A673 (cell line): ENCODE data around the gene PGLYRP3. TPM values are rescaled to one million over a fixed set of nuclear protein-coding genes. Genes with fewer than 3 reads are reported as not detected.

Source experiments
- Bru-seq: library from RNA; stranded (reverse); fragments of 400-500 nt; gene quantifications from one replicate; lab custom pipeline; 2021; lab: Mats Ljungman, UMichigan
- BruChase-seq, 2 experiments: library from RNA; stranded (reverse); fragments of 400-500 nt; gene quantifications; one replicate each; lab custom pipeline; 2021; lab: Mats Ljungman, UMichigan
- BruUV-seq: library from RNA; stranded (reverse); fragments of 400-500 nt; replicated peaks from 2 replicates; lab custom pipeline; 2021; lab: Mats Ljungman, UMichigan
- CTCF ChIA-PET: fragments of 300-600 bp; sonication (Branson Sonifier 250); formaldehyde crosslinking; loops from one replicate; lab custom pipeline; 2022; ENCODE audit warnings: antibody characterized with exemption; lab: Charles Lee
- POLR2A ChIA-PET: fragments of 300-600 bp; sonication (Branson Sonifier 250); formaldehyde crosslinking; loops from one replicate; lab custom pipeline; 2022; ENCODE audit warnings: antibody characterized with exemption; ENCODE audit not compliant: low non-redundant PET; lab: Charles Lee
- DNase-seq: peaks from one replicate; pipeline ENCODE4 v3.0.0-alpha.2; 2015; ENCODE audit warnings: low spot score
- H3K27ac ChIP-seq: fragments of 200-600 bp; sonication (generic); 2 replicates; pipeline ENCODE4 v1.5.1; 2016; ENCODE audit warnings: mixed run types, low read depth, mild to moderate bottlenecking, mixed read lengths, antibody characterized with exemption, low read length; ENCODE audit not compliant: poor library complexity, severe bottlenecking
- H3K27me3 ChIP-seq: fragments of 200-600 bp; sonication (generic); replicated peaks from 2 replicates; pipeline ENCODE4 v1.6.1; 2017; ENCODE audit warnings: mixed run types, low read depth, mild to moderate bottlenecking, mixed read lengths, antibody characterized with exemption, low read length; ENCODE audit not compliant: insufficient read depth, poor library complexity
- H3K36me3 ChIP-seq: fragments of 200-600 bp; sonication (generic); 2 replicates; pipeline ENCODE4 v1.6.1; 2016; ENCODE audit warnings: mixed run types, mild to moderate bottlenecking, mixed read lengths, antibody characterized with exemption, low read length; ENCODE audit not compliant: insufficient read depth, poor library complexity, severe bottlenecking
- H3K4me1 ChIP-seq: fragments of 200-600 bp; sonication (generic); 2 replicates; pipeline ENCODE4 v1.6.1; 2017; ENCODE audit warnings: mixed run types, mild to moderate bottlenecking, mixed read lengths, antibody characterized with exemption, low read length; ENCODE audit not compliant: insufficient read depth, poor library complexity, severe bottlenecking
- H3K4me3 ChIP-seq: fragments of 200-600 bp; sonication (generic); 2 replicates; pipeline ENCODE4 v1.5.1; 2016; ENCODE audit warnings: low read depth, mixed run types, mild to moderate bottlenecking, mixed read lengths, low read length; ENCODE audit not compliant: poor library complexity, severe bottlenecking
- H3K9me3 ChIP-seq: fragments of 200-600 bp; sonication (generic); 2 replicates; pipeline ENCODE4 v1.6.1; 2016; ENCODE audit warnings: mixed run types, low read depth, mild to moderate bottlenecking, mixed read lengths, antibody characterized with exemption, low read length; ENCODE audit not compliant: poor library complexity, severe bottlenecking
- EZH2 ChIP-seq: fragments of 200-600 bp; sonication (generic); IDR thresholded peaks from 2 replicates; pipeline ENCODE4 v1.6.1; 2017; ENCODE audit warnings: borderline replicate concordance, low read depth, mild to moderate bottlenecking, mixed read lengths, antibody characterized with exemption, low read length; ENCODE audit not compliant: poor library complexity, severe bottlenecking
- intact Hi-C: fragments of 100-400 bp; cut with micrococcal nuclease; formaldehyde crosslinking; loops from one replicate; pipeline ENCODE4 v1.10.0; 2022; ENCODE audit not compliant: unreplicated experiment
- long read RNA-seq: library from polyadenylated mRNA; stranded (forward); transcript quantifications from one replicate; pipeline ENCODE4 v2.0.0, GENCODE V29; 2022
- total RNA-seq: library from RNA; stranded (reverse); gene quantifications from 2 replicates; pipeline ENCODE4 v1.2.3, GENCODE V29; 2021
- TF ChIP-seq, protein P1 (sequence below): fragments of 300-800, 200-600 bp; sonication (generic); conservative IDR thresholded peaks from 2 replicates; pipeline ENCODE4 v1.5.1; 2017; ENCODE audit warnings: low read depth, mild to moderate bottlenecking, antibody characterized with exemption, low read length, moderate library complexity, mixed read lengths

PGLYRP3 gene, protein sequence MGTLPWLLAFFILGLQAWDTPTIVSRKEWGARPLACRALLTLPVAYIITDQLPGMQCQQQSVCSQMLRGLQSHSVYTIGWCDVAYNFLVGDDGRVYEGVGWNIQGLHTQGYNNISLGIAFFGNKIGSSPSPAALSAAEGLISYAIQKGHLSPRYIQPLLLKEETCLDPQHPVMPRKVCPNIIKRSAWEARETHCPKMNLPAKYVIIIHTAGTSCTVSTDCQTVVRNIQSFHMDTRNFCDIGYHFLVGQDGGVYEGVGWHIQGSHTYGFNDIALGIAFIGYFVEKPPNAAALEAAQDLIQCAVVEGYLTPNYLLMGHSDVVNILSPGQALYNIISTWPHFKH
- total RNA-seq (not detected in 2 replicates), Bru-seq, nascent RNA (not detected), BruChase-seq, experiment 1, labeled RNA remaining after a 2-hour chase (not detected), BruChase-seq, experiment 2, labeled RNA remaining after a 6-hour chase (percentile 6 among the genes with signal in this experiment)
- long read RNA-seq: 0 reads

DNA sequence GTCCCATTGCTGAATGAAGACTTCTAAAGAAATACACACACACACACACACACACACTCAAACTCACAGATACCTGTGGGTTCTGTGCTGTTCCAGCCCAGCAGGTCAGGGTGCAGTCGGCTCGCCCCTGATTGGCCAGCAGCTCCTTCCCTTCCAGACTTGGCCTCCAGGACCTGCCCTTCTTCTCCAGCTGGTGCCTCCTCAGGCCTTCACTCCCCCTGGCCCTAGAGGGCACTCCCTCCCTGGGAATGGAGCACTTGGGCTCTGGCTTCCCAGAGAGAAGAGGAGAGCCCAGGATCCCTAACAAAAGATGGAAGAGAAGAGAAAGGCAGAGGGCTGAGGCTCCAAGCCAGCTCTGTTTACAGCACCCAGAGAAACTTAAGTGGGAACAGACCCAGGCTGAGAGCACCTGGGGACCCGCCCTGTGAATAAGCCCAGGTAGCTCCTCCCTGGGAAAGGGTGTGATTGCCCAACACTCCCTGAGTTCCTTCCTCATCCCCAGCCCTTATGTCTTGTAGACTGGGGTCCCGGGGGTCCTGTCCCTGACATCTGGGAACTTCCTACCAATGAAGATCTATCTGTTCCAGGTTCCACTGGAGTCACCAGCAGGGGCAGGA lies at the start of gene PGLYRP3:
Gene PGLYRP3 (minus strand): TSS at position 383 of the 617 bp plus-strand sequence. CDS start 2,287 bp downstream, outside the sequence.
- Histone ChIP-seq H3K4me1 (no peaks in the 10 kb centered on the region), H3K36me3 (no peaks in the 10 kb centered on the region), H3K27ac (no peak within 1 kb of the TSS), H3K27me3 (no peaks in the 10 kb centered on the region), H3K4me3 (no peak within 1 kb of the TSS), H3K9me3 (no peaks in the 10 kb centered on the region)
- TF ChIP-seq EZH2: no peak
- intact Hi-C loops: no loop called here
- POLR2A ChIA-PET: no interaction called here
- CTCF ChIA-PET: no interaction called here
- BruUV-seq: no TSS peak
- DNase-seq: no peak

DNA sequence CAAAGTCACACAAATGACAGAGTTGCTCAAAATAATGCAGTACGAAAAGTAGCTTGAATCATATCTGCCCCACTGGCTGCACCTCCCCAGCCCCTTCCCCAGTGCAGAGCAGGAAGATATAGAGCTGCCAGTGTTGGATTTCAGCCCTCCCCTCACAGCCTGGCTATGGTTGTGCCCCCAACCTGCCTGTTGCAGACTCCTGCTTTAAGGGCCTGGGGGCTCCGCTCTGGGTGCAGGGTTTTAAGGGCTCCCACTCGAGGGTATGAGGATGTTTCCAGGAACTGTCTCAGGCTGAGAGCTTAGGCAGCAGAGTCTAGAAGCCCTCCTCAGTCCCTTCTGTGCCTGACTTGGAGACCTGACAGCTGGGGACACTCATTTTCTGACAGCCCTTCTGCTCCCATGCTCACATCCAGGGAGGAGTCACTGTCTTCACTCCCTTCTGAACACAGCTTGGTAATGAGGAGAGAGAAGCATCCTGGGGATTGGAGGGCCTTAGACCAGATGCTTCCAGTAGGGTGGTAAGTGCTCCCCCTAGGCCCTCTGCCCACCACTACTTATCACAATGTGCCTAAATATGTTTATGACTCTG lies 49.5 kb upstream of the PGLYRP3 start:
- POLR2A ChIA-PET: no interaction called here
- TF ChIP-seq, protein P1, sequence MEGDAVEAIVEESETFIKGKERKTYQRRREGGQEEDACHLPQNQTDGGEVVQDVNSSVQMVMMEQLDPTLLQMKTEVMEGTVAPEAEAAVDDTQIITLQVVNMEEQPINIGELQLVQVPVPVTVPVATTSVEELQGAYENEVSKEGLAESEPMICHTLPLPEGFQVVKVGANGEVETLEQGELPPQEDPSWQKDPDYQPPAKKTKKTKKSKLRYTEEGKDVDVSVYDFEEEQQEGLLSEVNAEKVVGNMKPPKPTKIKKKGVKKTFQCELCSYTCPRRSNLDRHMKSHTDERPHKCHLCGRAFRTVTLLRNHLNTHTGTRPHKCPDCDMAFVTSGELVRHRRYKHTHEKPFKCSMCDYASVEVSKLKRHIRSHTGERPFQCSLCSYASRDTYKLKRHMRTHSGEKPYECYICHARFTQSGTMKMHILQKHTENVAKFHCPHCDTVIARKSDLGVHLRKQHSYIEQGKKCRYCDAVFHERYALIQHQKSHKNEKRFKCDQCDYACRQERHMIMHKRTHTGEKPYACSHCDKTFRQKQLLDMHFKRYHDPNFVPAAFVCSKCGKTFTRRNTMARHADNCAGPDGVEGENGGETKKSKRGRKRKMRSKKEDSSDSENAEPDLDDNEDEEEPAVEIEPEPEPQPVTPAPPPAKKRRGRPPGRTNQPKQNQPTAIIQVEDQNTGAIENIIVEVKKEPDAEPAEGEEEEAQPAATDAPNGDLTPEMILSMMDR: no peak
- TF ChIP-seq EZH2: no peak
- H3K9me3 ChIP-seq: no peaks in the 10 kb centered on the region
- H3K27me3 ChIP-seq: peaks cover 43% of the 10 kb centered on the region
- H3K4me1 ChIP-seq: no peaks in the 10 kb centered on the region
- CTCF ChIA-PET: no interaction called here
- no peak for DNase-seq
- H3K36me3 ChIP-seq: no peaks in the 10 kb centered on the region
- BruUV-seq: no TSS peak
- no peak overlapping the region for H3K4me3 ChIP-seq
- H3K27ac ChIP-seq: no peak overlapping the region
- intact Hi-C loops: no loop called here

DNA sequence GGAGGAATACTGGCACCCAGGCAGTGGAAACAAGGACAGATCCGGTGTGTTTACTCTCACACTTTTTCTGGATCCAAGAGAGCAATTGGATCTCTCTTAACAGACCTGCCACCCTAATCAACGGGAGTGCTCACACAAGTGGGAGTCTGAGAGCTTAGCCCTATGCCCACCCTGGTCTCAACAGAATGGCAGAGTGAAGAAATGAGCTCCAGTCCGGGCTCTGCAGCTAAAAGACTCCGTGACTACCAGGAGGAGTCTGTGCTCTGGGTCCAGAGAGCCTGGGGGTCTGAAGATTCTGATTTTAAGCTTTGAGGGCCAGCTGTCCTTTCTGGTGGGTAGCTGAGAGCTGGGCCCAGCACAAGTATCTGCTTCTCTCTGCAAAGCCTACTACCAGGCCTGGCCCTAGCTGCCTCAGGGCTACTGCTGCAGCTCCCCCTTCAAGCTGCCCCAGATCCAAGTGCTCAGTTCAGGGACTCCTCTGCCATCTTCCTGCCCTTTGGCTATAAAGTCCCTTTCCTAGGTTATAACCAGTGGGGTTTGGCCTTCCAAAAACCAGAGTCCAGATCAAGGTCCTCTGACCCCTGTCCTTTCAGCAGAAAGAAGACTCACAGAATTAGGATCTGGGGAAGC lies 48.8 kb upstream of the PGLYRP3 start:
- POLR2A ChIA-PET: no interaction called here

More for the DNA sequence above, 48.8 kb upstream of the PGLYRP3 start:
- CTCF ChIA-PET: no interaction called here
- no peak for TF ChIP-seq EZH2
- TF ChIP-seq, protein P1: no peak
- no peaks in the 10 kb centered on the region for H3K4me1 ChIP-seq
- H3K27me3 ChIP-seq: peaks cover 44% of the 10 kb centered on the region
- H3K36me3 ChIP-seq: no peaks in the 10 kb centered on the region
- no peak overlapping the region for H3K27ac ChIP-seq
- intact Hi-C loops: no loop called here
- DNase-seq: no peak
- H3K4me3 ChIP-seq: no peak overlapping the region
- BruUV-seq: no TSS peak
- H3K9me3 ChIP-seq: no peaks in the 10 kb centered on the region
